DOHH2 (cell line): ENCODE measurements around the gene SLC35F1.
"Not testable (repeated sequence)": the region's sequence is repeated elsewhere in the genome, so short reads cannot be mapped to it uniquely, and the experiment has no call there.

Source experiments
- H3F3A ChIP-seq: fragments of 200-600 bp; sonication (generic), shearing (Covaris generic); 2 replicates; pipeline ENCODE4 v1.6.0; 2016; ENCODE audit warnings: antibody characterized with exemption, mild to moderate bottlenecking; ENCODE audit not compliant: control insufficient read depth, insufficient read depth
- H3K27ac ChIP-seq: fragments of 200-600 bp; sonication (generic); 2 replicates; pipeline ENCODE4 v1.5.1; 2014; ENCODE audit warnings: low read depth, mild to moderate bottlenecking, low read length, moderate library complexity
- H3K27me3 ChIP-seq: fragments of 200-600 bp; sonication (generic); 2 replicates; pipeline ENCODE4 v1.6.1; 2014; ENCODE audit warnings: mild to moderate bottlenecking, low read length, mixed read lengths; ENCODE audit not compliant: control insufficient read depth
- H3K36me3 ChIP-seq: fragments of 200-600 bp; sonication (generic); 2 replicates; pipeline ENCODE4 v1.6.1; 2014; ENCODE audit warnings: mild to moderate bottlenecking, low read length, moderate library complexity, mixed read lengths; ENCODE audit not compliant: control insufficient read depth
- H3K4me1 ChIP-seq: fragments of 200-600 bp; sonication (generic); 2 replicates; pipeline ENCODE4 v1.6.1; 2014; ENCODE audit warnings: mild to moderate bottlenecking, low read length, mixed read lengths; ENCODE audit not compliant: control insufficient read depth
- H3K4me2 ChIP-seq: fragments of 200-600 bp; sonication (generic); 2 replicates; pipeline ENCODE4 v1.6.0; 2014; ENCODE audit warnings: mild to moderate bottlenecking, low read length, moderate library complexity
- H3K4me3 ChIP-seq: fragments of 200-600 bp; sonication (generic); 2 replicates; pipeline ENCODE4 v1.5.1; 2014; ENCODE audit warnings: mild to moderate bottlenecking, low read length, mixed read lengths
- H3K79me2 ChIP-seq: fragments of 200-600 bp; sonication (generic); 2 replicates; pipeline ENCODE4 v1.6.1; 2014; ENCODE audit warnings: mild to moderate bottlenecking, low read length, mixed read lengths; ENCODE audit not compliant: control insufficient read depth
- H3K9me2 ChIP-seq: fragments of 200-600 bp; sonication (generic); replicated peaks from 2 replicates; pipeline ENCODE4 v1.6.1; 2014; ENCODE audit warnings: mild to moderate bottlenecking, low read length, mixed read lengths; ENCODE audit not compliant: control insufficient read depth
- H3K9me3 ChIP-seq: fragments of 200-600 bp; sonication (generic); 2 replicates; pipeline ENCODE4 v1.6.1; 2014; ENCODE audit warnings: antibody characterized with exemption, low read length, mixed read lengths; ENCODE audit not compliant: control insufficient read depth, insufficient read depth
- H4K20me1 ChIP-seq: fragments of 200-600 bp; sonication (generic); 2 replicates; pipeline ENCODE4 v1.6.0; 2014; ENCODE audit warnings: low read depth, mild to moderate bottlenecking, antibody characterized with exemption, low read length, moderate library complexity; ENCODE audit not compliant: control insufficient read depth, insufficient read depth
- EZH2phosphoT487 ChIP-seq: fragments of 200-600 bp; sonication (generic); IDR thresholded peaks from 2 replicates; pipeline ENCODE4 v1.6.1; 2017; ENCODE audit warnings: borderline replicate concordance, mild to moderate bottlenecking, antibody characterized with exemption, low read length, moderate library complexity, mixed read lengths
- TF ChIP-seq, protein P1 (sequence below): fragments of 200-600 bp; sonication (generic); IDR thresholded peaks from one replicate; pipeline ENCODE4 v1.5.1; 2014; ENCODE audit warnings: antibody characterized with exemption, mild to moderate bottlenecking, low read depth, low read length; ENCODE audit not compliant: poor library complexity, severe bottlenecking

SLC35F1 gene

DNA sequence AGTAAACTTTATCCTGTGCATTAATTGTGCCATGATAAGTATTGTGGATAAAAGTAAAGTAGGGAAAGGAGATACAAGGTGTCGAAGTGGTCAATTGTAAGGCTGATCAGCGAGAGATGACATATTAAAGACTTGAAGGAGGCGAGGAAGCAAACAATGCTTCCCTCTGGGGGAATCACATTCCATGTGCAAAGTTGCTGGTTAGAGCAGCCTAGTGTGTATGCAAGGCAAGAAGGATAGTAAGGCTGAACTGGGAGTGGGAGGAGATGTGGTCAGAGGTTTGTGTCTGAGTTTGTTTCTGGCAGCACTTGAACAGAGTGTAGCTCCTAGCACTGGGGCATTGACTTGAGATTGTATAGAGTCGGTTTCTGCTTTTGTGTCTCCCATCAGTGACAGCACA, 122.9 kb downstream of the SLC35F1 start:
- H3K9me3 ChIP-seq, result no peaks in the 10 kb centered on the region
- TF ChIP-seq, protein P1, sequence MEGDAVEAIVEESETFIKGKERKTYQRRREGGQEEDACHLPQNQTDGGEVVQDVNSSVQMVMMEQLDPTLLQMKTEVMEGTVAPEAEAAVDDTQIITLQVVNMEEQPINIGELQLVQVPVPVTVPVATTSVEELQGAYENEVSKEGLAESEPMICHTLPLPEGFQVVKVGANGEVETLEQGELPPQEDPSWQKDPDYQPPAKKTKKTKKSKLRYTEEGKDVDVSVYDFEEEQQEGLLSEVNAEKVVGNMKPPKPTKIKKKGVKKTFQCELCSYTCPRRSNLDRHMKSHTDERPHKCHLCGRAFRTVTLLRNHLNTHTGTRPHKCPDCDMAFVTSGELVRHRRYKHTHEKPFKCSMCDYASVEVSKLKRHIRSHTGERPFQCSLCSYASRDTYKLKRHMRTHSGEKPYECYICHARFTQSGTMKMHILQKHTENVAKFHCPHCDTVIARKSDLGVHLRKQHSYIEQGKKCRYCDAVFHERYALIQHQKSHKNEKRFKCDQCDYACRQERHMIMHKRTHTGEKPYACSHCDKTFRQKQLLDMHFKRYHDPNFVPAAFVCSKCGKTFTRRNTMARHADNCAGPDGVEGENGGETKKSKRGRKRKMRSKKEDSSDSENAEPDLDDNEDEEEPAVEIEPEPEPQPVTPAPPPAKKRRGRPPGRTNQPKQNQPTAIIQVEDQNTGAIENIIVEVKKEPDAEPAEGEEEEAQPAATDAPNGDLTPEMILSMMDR, result no peak
- TF ChIP-seq EZH2phosphoT487, result no peak
- no peak overlapping the region for H3K4me3 ChIP-seq
- no peaks in the 10 kb centered on the region for H3K36me3 ChIP-seq
- H3K27me3 ChIP-seq, result no peaks in the 10 kb centered on the region
- no peaks in the 10 kb centered on the region for H3K4me1 ChIP-seq
- no peaks in the 10 kb centered on the region for H4K20me1 ChIP-seq
- no peak overlapping the region for H3K27ac ChIP-seq
- no peaks in the 10 kb centered on the region for H3K79me2 ChIP-seq
- H3K4me2 ChIP-seq, result no peak overlapping the region
- H3F3A ChIP-seq, result no peaks in the 10 kb centered on the region
- no peaks in the 10 kb centered on the region for H3K9me2 ChIP-seq

DNA sequence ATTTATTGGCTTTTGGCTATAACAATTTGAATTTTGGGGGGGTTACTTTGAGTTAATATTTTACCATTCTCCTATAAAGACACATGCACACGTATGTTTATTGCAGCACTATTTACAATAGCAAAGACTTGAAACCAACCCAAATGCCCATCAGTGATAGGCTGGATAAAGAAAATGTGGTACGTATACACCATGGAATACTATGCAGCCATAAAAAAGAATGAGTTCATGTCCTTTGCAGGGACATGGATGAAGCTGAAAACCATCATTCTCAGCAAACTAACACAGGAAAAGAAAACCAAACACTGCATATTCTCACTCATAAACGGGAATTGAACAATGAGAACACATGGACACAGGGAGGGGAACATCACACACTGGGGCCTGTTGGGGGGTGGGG, 130.4 kb downstream of the SLC35F1 start:
- not testable (repeated sequence) for H3K27ac ChIP-seq, H3K79me2 ChIP-seq, H3K27me3 ChIP-seq, H3K36me3 ChIP-seq, H3K9me3 ChIP-seq, H3K4me1 ChIP-seq, H3F3A ChIP-seq, H3K4me2 ChIP-seq, H3K4me3 ChIP-seq, H3K9me2 ChIP-seq, H4K20me1 ChIP-seq

DNA sequence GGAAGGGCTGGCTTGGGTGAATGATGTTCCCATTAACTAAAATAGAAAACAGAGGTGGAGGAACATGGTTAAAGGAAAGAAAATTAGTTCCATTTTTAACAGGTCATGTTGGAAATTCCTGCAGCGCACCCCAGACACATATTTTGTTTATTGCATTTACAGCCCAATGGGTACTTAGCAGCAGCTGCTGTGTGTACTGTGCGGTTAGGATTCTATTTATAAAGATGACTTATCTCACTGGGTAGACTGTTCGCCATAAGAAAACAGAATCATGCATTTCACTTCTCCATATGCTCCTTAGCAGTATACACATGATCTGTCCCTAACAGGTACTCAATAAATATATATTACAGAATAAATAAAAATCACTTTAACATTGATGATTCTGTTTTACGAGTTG, 135.8 kb downstream of the SLC35F1 start:
- H3K4me2 ChIP-seq, result no peak overlapping the region
- H3K4me3 ChIP-seq, result no peak overlapping the region
- no peaks in the 10 kb centered on the region for H3K27me3 ChIP-seq
- no peaks in the 10 kb centered on the region for H3F3A ChIP-seq
- H3K4me1 ChIP-seq, result no peaks in the 10 kb centered on the region
- H3K9me2 ChIP-seq, result no peaks in the 10 kb centered on the region
- no peak overlapping the region for H3K27ac ChIP-seq
- no peaks in the 10 kb centered on the region for H3K9me3 ChIP-seq
- TF ChIP-seq EZH2phosphoT487, result no peak
- TF ChIP-seq, protein P1, result no peak
- H4K20me1 ChIP-seq, result no peaks in the 10 kb centered on the region
- no peaks in the 10 kb centered on the region for H3K36me3 ChIP-seq
- no peaks in the 10 kb centered on the region for H3K79me2 ChIP-seq

DNA sequence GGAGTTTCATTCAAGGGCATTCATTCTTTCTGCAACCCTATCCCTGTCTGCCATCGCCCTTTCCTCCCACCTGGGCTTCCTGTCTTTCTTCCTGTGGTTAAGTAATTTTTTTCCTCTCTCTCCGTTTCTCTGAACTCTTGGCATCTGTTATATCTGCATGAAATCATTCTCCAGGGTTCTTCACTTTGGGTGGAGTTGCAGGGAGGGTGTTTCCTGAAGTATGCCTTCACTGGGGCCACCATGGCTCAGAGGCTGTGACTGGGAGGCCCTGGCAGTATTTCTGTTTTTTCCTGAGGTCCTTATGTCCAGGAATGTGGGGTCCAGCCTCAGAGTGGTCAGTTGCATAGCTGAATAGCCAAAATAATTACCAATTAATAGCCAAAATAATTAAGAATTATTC, 137.2 kb downstream of the SLC35F1 start:
- H3K9me3 ChIP-seq, result no peaks in the 10 kb centered on the region
- no peak overlapping the region for H3K4me2 ChIP-seq
- no peak for TF ChIP-seq EZH2phosphoT487
- TF ChIP-seq, protein P1, result no peak
- no peaks in the 10 kb centered on the region for H4K20me1 ChIP-seq
- no peaks in the 10 kb centered on the region for H3K4me1 ChIP-seq
- H3K79me2 ChIP-seq, result no peaks in the 10 kb centered on the region
- no peaks in the 10 kb centered on the region for H3K27me3 ChIP-seq
- H3K9me2 ChIP-seq, result no peaks in the 10 kb centered on the region
- no peaks in the 10 kb centered on the region for H3F3A ChIP-seq
- no peaks in the 10 kb centered on the region for H3K36me3 ChIP-seq
- no peak overlapping the region for H3K27ac ChIP-seq
- no peak overlapping the region for H3K4me3 ChIP-seq
